HepG2 (cell line): Measurements from ENCODE around the gene IP6K1. TPM values are rescaled to one million over a fixed set of nuclear protein-coding genes. Genes with fewer than 3 reads are reported as not detected.

Source experiments
- ATAC-seq: fragments of 200-7000 bp; cut with Tn5 transposase; 3 replicates; pipeline ENCODE4 v1.9.1; 2020; ENCODE audit warnings: mild to moderate bottlenecking, moderate library complexity
- BruUV-seq: library from RNA; stranded (reverse); fragments of 400-500 nt; replicated peaks from 2 replicates; lab custom pipeline; 2021; lab: Mats Ljungman, UMichigan
- CTCF ChIA-PET: fragments of 300-600 bp; formaldehyde crosslinking; extraction: SDS; loops from one replicate; lab custom pipeline; 2021; ENCODE audit warnings: low total read pairs, inconsistent platforms, low intra/inter-chr PET ratio; lab: Yijun Ruan, JAX
- POLR2A ChIA-PET: fragments of 350-600 bp; sonication (Branson Sonifier 250); formaldehyde crosslinking; loops from one replicate; lab custom pipeline; 2020; ENCODE audit warnings: antibody characterized with exemption, inconsistent platforms; lab: Yijun Ruan, JAX
- DNase-seq: peaks from one replicate; pipeline ENCODE4 v3.0.0-alpha.2; 2015; ENCODE audit warnings: low spot score
- FAIRE-seq: peaks from 3 replicates; lab custom pipeline; 2011; peaks lifted over from hg19 to GRCh38; lab: Jason Lieb, UNC
- H2AFZ ChIP-seq: one replicate; pipeline ENCODE4 v1.6.1; 2011; ENCODE audit warnings: low read length, inconsistent platforms
- H3K27ac ChIP-seq: fragments of 300-600 bp; 3 replicates; pipeline ENCODE4 v1.8.0; 2011; ENCODE audit warnings: mixed run types, mild to moderate bottlenecking, mixed read lengths, low read length, inconsistent platforms; ENCODE audit not compliant: insufficient read depth; ENCODE audit errors: extremely low read length
- H3K27me3 ChIP-seq, 2 experiments: fragments of 200-600 bp in 1 of 2; 2 replicates in 1 of 2; 3 replicates in 1 of 2; pipeline versions ENCODE4 v1.6.0 to v1.8.0; 2011; ENCODE audit warnings: low read length in 2 of 2, mild to moderate bottlenecking in 2 of 2, moderate library complexity in 2 of 2, inconsistent platforms in 1 of 2; ENCODE audit not compliant: insufficient read depth in 2 of 2, control insufficient read depth in 1 of 2
- H3K36me3 ChIP-seq, 2 experiments: fragments of 200-600 bp in 1 of 2; replicated peaks in 1 of 2; 2 replicates in 1 of 2; 3 replicates in 1 of 2; pipeline versions ENCODE4 v1.5.1 to v1.8.0; 2011; ENCODE audit warnings: low read length in 2 of 2, inconsistent platforms in 1 of 2; ENCODE audit not compliant: insufficient read depth in 2 of 2, control insufficient read depth in 1 of 2
- H3K4me1 ChIP-seq: 2 replicates; pipeline ENCODE4 v1.5.1; 2012; ENCODE audit warnings: low read length, inconsistent platforms; ENCODE audit not compliant: insufficient read depth
- H3K4me2 ChIP-seq: 2 replicates; pipeline ENCODE4 v1.6.0; 2011; ENCODE audit warnings: low read depth, low read length, inconsistent platforms
- H3K4me3 ChIP-seq, 3 experiments: fragments of 200-600 bp in 1 of 3; sonication (generic), shearing (Covaris generic) in 1 of 3; replicated peaks in 1 of 3; 2 replicates each; pipeline ENCODE4 v1.5.1; 2011 to 2016; ENCODE audit warnings: low read length in 3 of 3, inconsistent platforms in 2 of 3, low read depth in 2 of 3, mild to moderate bottlenecking in 2 of 3, control low read depth in 1 of 3, mixed read lengths in 1 of 3; ENCODE audit not compliant: insufficient read depth in 1 of 3
- H3K79me2 ChIP-seq: one replicate; pipeline ENCODE4 v1.6.1; 2011; ENCODE audit warnings: low read length, inconsistent platforms; ENCODE audit not compliant: insufficient read depth
- H3K9ac ChIP-seq: 2 replicates; pipeline ENCODE4 v1.6.0; 2011; ENCODE audit warnings: mild to moderate bottlenecking, low read depth, low read length, inconsistent platforms; ENCODE audit not compliant: insufficient read depth
- H3K9me3 ChIP-seq: 2 replicates; pipeline ENCODE4 v1.5.1; 2012; ENCODE audit warnings: mild to moderate bottlenecking, low read length
- H4K20me1 ChIP-seq: 2 replicates; pipeline ENCODE4 v1.6.0; 2011; ENCODE audit warnings: inconsistent platforms, mild to moderate bottlenecking, low read length, moderate library complexity; ENCODE audit not compliant: insufficient read depth
- AHR ChIP-seq: IDR thresholded peaks from 2 replicates; pipeline ENCODE4 v1.6.1; 2018; ENCODE audit warnings: missing genetic modification reagents, missing compliant biosample characterization
- MAFF ChIP-seq: IDR thresholded peaks from 2 replicates; pipeline ENCODE4 v1.6.1; 2011; ENCODE audit warnings: low read depth, low read length, improper control_type of control experiment
- MAFK ChIP-seq, 2 experiments: IDR thresholded peaks in 1 of 2; conservative IDR thresholded peaks in 1 of 2; 2 replicates each; pipeline ENCODE4 v1.6.1; 2011; ENCODE audit warnings: improper control_type of control experiment in 2 of 2, low read length in 2 of 2
- MXD4 ChIP-seq: IDR thresholded peaks from 2 replicates; pipeline ENCODE4 v1.6.1; 2016; ENCODE audit warnings: mild to moderate bottlenecking, missing biosample characterization, missing genetic modification reagents
- RBM22 ChIP-seq: fragments of 200-400 bp; formaldehyde crosslinking; optimal IDR thresholded peaks from 2 replicates; pipeline ENCODE3; 2017; ENCODE audit warnings: mild to moderate bottlenecking, low read length, moderate library complexity
- SPEN ChIP-seq: sonication (generic); formaldehyde crosslinking; IDR thresholded peaks from 2 replicates; pipeline ENCODE4 v1.5.1; 2020; ENCODE audit warnings: low read depth, mild to moderate bottlenecking, missing genetic modification reagents
- ZNF251 ChIP-seq: sonication (generic); formaldehyde crosslinking; IDR thresholded peaks from 2 replicates; pipeline ENCODE4 v1.9.0; 2021; ENCODE audit warnings: mild to moderate bottlenecking, missing genetic modification reagents
- WGBS: methylation state at CpG from one replicate; pipeline ENCODE4 v1.1.6; 2017; ENCODE audit warnings: low lambda C conversion rate; 5-methylcytosine and 5-hydroxymethylcytosine counted together
- in situ Hi-C: cut with HindIII; loops from 2 replicates; pipeline ENCODE4 v1.10.0; 2017; ENCODE audit warnings: low pct_unique_long_range_greater_than_20kb; ENCODE audit not compliant: extremely low pct_ligation_motif_present
- intact Hi-C: fragments of 100-400 bp; cut with micrococcal nuclease; formaldehyde crosslinking; loops from one replicate; pipeline ENCODE4 v1.10.0; 2022; ENCODE audit not compliant: unreplicated experiment
- polyA plus RNA-seq, 8 experiments: library from polyadenylated mRNA; depleted of rRNA in 3 of 8; stranded (reverse) in 7 of 8; unstranded in 1 of 8; fragments of >200 nt; fragmentation: Illumina TruSeq in 4 of 8; extraction: Trizol in 4 of 8; gene quantifications; 2 replicates each; pipeline versions ENCODE4 v1.2.1 to v1.2.3, GENCODE V29; 2011 to 2016; ENCODE audit warnings: low read depth in 4 of 8, missing spikeins in 1 of 8, mixed read lengths in 1 of 8; ENCODE audit not compliant: insufficient read depth in 1 of 8
- total RNA-seq, 5 experiments: library from RNA; depleted of rRNA; stranded (reverse); fragments of >200 nt; fragmentation: Illumina TruSeq; extraction: Trizol; gene quantifications; 2 replicates each; pipeline ENCODE4 v1.2.3, GENCODE V29; 2016; ENCODE audit warnings: low read depth in 1 of 5
- TF ChIP-seq, protein P1 (sequence below): IDR thresholded peaks from 2 replicates; pipeline ENCODE4 v1.6.1; 2016; ENCODE audit warnings: missing biosample characterization, missing genetic modification reagents, low read depth

IP6K1 gene
- total and polyA plus RNA-seq, 2 of the 13 experiments (the other 11 are each of a cell fraction or from before 2014, with no cell fraction given) = 17.7 to 29.7 TPM

DNA sequence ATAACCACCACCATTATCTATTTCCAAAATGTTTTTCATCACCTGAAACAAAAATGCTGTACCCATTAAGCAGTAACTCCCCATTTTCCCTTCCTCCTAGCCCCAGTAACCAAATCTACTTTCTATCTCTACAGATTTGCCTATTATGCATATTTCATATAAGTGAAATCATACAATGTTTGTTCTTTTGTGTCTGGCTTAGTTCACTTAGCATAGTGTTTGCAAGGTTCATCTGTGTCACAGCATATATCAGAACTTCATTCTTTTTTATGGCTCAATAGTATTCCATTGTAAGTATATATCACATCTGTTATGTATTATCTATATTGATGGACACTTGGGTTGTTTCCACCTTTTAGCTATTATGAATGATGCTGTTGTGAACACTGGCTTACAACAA, 45.9 kb downstream of the IP6K1 start:
- FAIRE-seq = no peak
- Histone ChIP-seq H4K20me1 (no peaks in the 10 kb centered on the region), H3K79me2 (peaks cover 8% of the 10 kb centered on the region), H2AFZ (no peak overlapping the region), H3K4me3 (no peak overlapping the region), H3K27ac (no peak overlapping the region), H3K4me1 (peaks cover 2% of the 10 kb centered on the region), H3K9ac (no peak overlapping the region), H3K27me3 (no peaks in the 10 kb centered on the region), H3K9me3 (no peaks in the 10 kb centered on the region), H3K36me3 (peaks cover 15 to 47% of the 10 kb centered on the region in 2 experiments), H3K4me2 (no peak overlapping the region)
- ChIA-PET POLR2A (no interaction called here), CTCF (no interaction called here)
- intact Hi-C loops (no loop called here), in situ Hi-C loops (no loop called here)
- TF ChIP-seq AHR (CRISPR knock-in tag) (no peak), SPEN (CRISPR knock-in tag) (no peak), MXD4 (no peak), MAFF (peak; percentile 44; the same call in 1 of the 2 replicates), MAFK (conservative IDR thresholded peaks at IDR 0.05 in 1 of 2, IDR thresholded peaks at IDR 0.05 in 1 of 2; ENCODE audit: low read length in 2 of 2) (peak; percentile 46 to 54; a peak in 3 of 4 replicates), ZNF251 (CRISPR knock-in tag) (no peak)
- BruUV-seq = no TSS peak
- DNase-seq = no peak
- ATAC-seq = no peak

DNA sequence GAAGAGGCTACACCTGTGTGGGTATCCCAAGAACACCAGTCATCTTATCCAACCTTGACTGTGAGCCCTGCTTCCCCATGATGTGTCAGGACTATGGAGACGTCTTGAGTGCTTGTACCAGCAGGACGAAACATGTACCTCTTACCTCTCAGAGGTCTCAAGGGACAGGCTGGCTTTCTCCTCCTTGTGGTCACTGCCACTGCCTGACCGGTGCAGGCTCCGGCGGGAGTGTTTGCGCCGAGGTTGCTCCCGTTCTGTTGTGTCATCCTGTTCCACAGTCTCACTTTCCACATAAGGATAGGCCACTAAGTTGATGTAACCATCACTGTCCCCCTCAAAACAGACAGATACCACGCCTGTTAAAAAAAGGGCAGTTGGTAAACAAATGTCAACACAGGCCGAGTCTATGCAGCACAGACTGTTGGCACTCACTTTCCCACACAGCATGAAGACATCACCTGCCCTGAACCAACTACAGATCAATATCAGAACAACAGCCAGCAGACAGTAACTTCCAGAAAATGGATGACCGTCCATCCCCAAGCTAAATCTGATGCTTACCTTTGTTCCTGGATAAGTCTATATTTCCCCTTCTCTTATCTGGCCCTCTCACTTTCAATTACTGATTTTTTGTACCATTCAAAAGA, 48.2 kb downstream of the IP6K1 start:
- intact Hi-C loops = no loop called here
- ATAC-seq = no peak
- peak; percentile 25 for TF ChIP-seq RBM22
- TF ChIP-seq, protein P1, sequence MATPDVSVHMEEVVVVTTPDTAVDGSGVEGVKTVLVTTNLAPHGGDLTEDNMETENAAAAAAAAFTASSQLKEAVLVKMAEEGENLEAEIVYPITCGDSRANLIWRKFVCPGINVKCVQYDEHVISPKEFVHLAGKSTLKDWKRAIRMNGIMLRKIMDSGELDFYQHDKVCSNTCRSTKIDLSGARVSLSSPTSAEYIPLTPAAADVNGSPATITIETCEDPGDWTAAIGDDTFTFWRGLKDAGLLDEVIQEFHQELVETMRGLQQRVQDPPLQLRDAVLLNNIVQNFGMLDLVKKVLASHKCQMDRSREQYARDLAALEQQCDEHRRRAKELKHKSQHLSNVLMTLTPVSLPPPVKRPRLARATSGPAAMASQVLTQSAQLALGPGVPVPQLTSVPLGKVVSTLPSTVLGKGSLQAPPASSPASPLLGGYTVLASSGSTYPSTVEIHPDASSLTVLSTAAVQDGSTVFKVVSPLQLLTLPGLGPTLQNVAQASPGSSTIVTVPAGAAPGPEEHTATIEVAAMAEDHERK = no peak

More for the DNA sequence above, 48.2 kb downstream of the IP6K1 start:
- POLR2A ChIA-PET = no interaction called here
- no peak overlapping the region for H3K9ac ChIP-seq
- H2AFZ ChIP-seq = no peak overlapping the region
- no peaks in the 10 kb centered on the region for H3K79me2 ChIP-seq
- H4K20me1 ChIP-seq = no peaks in the 10 kb centered on the region
- CTCF ChIA-PET = no interaction called here
- no peaks in the 10 kb centered on the region for H3K9me3 ChIP-seq
- 99% methylated on average over 10 of the region's 11 CpGs for WGBS
- FAIRE-seq (no peak), DNase-seq (no peak)
- H3K4me2 ChIP-seq = no peak overlapping the region
- no peaks in the 10 kb centered on the region for H3K27me3 ChIP-seq
- in situ Hi-C loops = no loop called here
- H3K4me1 ChIP-seq = peaks cover 12% of the 10 kb centered on the region
- no peak overlapping the region for H3K4me3 ChIP-seq
- no TSS peak for BruUV-seq
- H3K27ac ChIP-seq = no peak overlapping the region
- peaks cover 18 to 55% of the 10 kb centered on the region in 2 experiments for H3K36me3 ChIP-seq
